Tibial nerve (tissue), 4 donors: ENCODE measurements around the gene SSR4. TPM values are rescaled to one million over a fixed set of nuclear protein-coding genes. Genes with fewer than 3 reads are reported as not detected.

Experiments used
- DNase-seq, 2 donors: peaks; one replicate each; pipeline ENCODE4 v3.0.0-alpha.2; 2019; ENCODE audit warnings: low spot score in 2 of 2
- H3K27ac ChIP-seq, 4 donors: fragments of 200-600 bp; sonication (generic) in 3 of 4; one replicate each; pipeline ENCODE4 v1.5.1; 2017 to 2019; ENCODE audit warnings: mild to moderate bottlenecking in 1 of 4
- H3K27me3 ChIP-seq, 2 donors: fragments of 200-600 bp; sonication (generic) in 1 of 2; one replicate each; pipeline versions ENCODE4 v1.5.1 to v1.6.0; 2017 to 2019
- H3K36me3 ChIP-seq, 3 donors: fragments of 200-600 bp; sonication (generic); one replicate each; pipeline ENCODE4 v1.5.1; 2018 to 2019
- H3K4me1 ChIP-seq, 4 donors: fragments of 200-600 bp; sonication (generic) in 3 of 4; one replicate each; pipeline ENCODE4 v1.5.1; 2017 to 2019
- H3K4me3 ChIP-seq, 4 donors: fragments of 200-600 bp; sonication (generic) in 3 of 4; one replicate each; pipeline ENCODE4 v1.5.1; 2017 to 2019; ENCODE audit warnings: mild to moderate bottlenecking in 1 of 4, moderate library complexity in 1 of 4
- H3K9me3 ChIP-seq, 4 donors: fragments of 200-600 bp; sonication (generic) in 3 of 4; one replicate each; pipeline ENCODE4 v1.5.1; 2017 to 2019
- EP300 ChIP-seq, 2 donors: sonication (generic); formaldehyde crosslinking; IDR thresholded peaks; one replicate each; pipeline ENCODE4 v1.6.1; 2017; ENCODE audit warnings: antibody characterized with exemption in 2 of 2, mild to moderate bottlenecking in 1 of 2
- POLR2A ChIP-seq, 2 donors: fragments of 450-650 bp; IDR thresholded peaks; one replicate each; pipeline ENCODE4 v1.6.1; 2017; ENCODE audit warnings: antibody characterized with exemption in 2 of 2, mild to moderate bottlenecking in 2 of 2, moderate library complexity in 2 of 2
- WGBS, 2 donors: methylation state at CpG; one replicate each; pipeline ENCODE4 v1.1.5; 2018; 5-methylcytosine and 5-hydroxymethylcytosine counted together
- total RNA-seq, 4 donors: library from RNA; depleted of rRNA; stranded (reverse); fragments of >200 nt; gene quantifications; one replicate each; pipeline ENCODE4 v1.1.0, GENCODE V29; 2016
- TF ChIP-seq, protein P1 (sequence below), 5 experiments: fragments of 200-600 bp in 3 of 5; fragments of 450-650 bp in 2 of 5; sonication (generic) in 3 of 5; IDR thresholded peaks; one replicate each; pipeline ENCODE4 v1.5.1; 2016 to 2019; ENCODE audit warnings: antibody characterized with exemption in 5 of 5, mild to moderate bottlenecking in 3 of 5, moderate library complexity in 2 of 5

The SSR4 gene
- total RNA-seq, 4 donors from 2014 or later: 93.6 to 156 (median 131) TPM

- Histone ChIP-seq H3K4me1 (no peaks in the 10 kb centered on the region), H3K4me3 (no peak overlapping the region), H3K27me3 (no peaks in the 10 kb centered on the region), H3K36me3 (peaks cover 0 to 8% (median 0%) of the 10 kb centered on the region in 3 donors), H3K9me3 (no peaks in the 10 kb centered on the region), H3K27ac (no peak overlapping the region)
- 92 to 93% methylated on average over 12 to 25 of the region's 25 CpGs for WGBS, 2 donors
- no peak for DNase-seq
- TF ChIP-seq POLR2A (IDR thresholded peaks at IDR 0.05) (no peak), EP300 (IDR thresholded peaks at IDR 0.05) (no peak)
- TF ChIP-seq, protein P1, sequence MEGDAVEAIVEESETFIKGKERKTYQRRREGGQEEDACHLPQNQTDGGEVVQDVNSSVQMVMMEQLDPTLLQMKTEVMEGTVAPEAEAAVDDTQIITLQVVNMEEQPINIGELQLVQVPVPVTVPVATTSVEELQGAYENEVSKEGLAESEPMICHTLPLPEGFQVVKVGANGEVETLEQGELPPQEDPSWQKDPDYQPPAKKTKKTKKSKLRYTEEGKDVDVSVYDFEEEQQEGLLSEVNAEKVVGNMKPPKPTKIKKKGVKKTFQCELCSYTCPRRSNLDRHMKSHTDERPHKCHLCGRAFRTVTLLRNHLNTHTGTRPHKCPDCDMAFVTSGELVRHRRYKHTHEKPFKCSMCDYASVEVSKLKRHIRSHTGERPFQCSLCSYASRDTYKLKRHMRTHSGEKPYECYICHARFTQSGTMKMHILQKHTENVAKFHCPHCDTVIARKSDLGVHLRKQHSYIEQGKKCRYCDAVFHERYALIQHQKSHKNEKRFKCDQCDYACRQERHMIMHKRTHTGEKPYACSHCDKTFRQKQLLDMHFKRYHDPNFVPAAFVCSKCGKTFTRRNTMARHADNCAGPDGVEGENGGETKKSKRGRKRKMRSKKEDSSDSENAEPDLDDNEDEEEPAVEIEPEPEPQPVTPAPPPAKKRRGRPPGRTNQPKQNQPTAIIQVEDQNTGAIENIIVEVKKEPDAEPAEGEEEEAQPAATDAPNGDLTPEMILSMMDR (IDR thresholded peaks at IDR 0.05): no peak
These were observed 10.2 kb downstream of the SSR4 start for GRCh38 chrX:153804621-153805020.

GRCh38 chrX:153805436-153805835 is 11.0 kb downstream of the SSR4 start:
- TF ChIP-seq, protein P1 (IDR thresholded peaks at IDR 0.05): no peak
- no peak for TF ChIP-seq POLR2A (IDR thresholded peaks at IDR 0.05)
- no peak for TF ChIP-seq EP300 (IDR thresholded peaks at IDR 0.05)
- Histone ChIP-seq H3K27me3 (no peaks in the 10 kb centered on the region), H3K9me3 (no peaks in the 10 kb centered on the region), H3K4me1 (no peaks in the 10 kb centered on the region), H3K36me3 (peaks cover 0 to 8% (median 0%) of the 10 kb centered on the region in 3 donors), H3K27ac (no peak overlapping the region), H3K4me3 (no peak overlapping the region)
- WGBS, 2 donors: 89 to 100% methylated on average over 1 to 13 of the region's 13 CpGs
- DNase-seq: no peak

GRCh38 chrX:153806999-153807575 is 12.6 kb downstream of the SSR4 start:
- TF ChIP-seq POLR2A (IDR thresholded peaks at IDR 0.05) (no peak), EP300 (IDR thresholded peaks at IDR 0.05) (no peak)
- TF ChIP-seq, protein P1 (IDR thresholded peaks at IDR 0.05): no peak
- H3K27me3 ChIP-seq: no peaks in the 10 kb centered on the region
- no peaks in the 10 kb centered on the region for H3K9me3 ChIP-seq
- DNase-seq: no peak
- H3K27ac ChIP-seq: no peak overlapping the region
- H3K4me3 ChIP-seq: no peak overlapping the region
- no peaks in the 10 kb centered on the region for H3K4me1 ChIP-seq
- peaks cover 0 to 8% (median 0%) of the 10 kb centered on the region in 3 donors for H3K36me3 ChIP-seq
- 87 to 90% methylated on average over 6 to 21 of the region's 28 CpGs for WGBS, 2 donors

- TF ChIP-seq EP300 (IDR thresholded peaks at IDR 0.05) (no peak), POLR2A (IDR thresholded peaks at IDR 0.05) (no peak)
- TF ChIP-seq, protein P1 (IDR thresholded peaks at IDR 0.05): no peak
- no peak for DNase-seq
- Histone ChIP-seq H3K27ac (no peak overlapping the region), H3K4me1 (no peaks in the 10 kb centered on the region), H3K36me3 (peaks cover 0 to 8% (median 0%) of the 10 kb centered on the region in 3 donors), H3K9me3 (no peaks in the 10 kb centered on the region), H3K4me3 (no peak overlapping the region), H3K27me3 (no peaks in the 10 kb centered on the region)
- WGBS, 2 donors: 88 to 90% methylated on average over 8 to 17 of the region's 19 CpGs
These were observed 13.5 kb downstream of the SSR4 start for GRCh38 chrX:153807976-153808375.

- no peaks in the 10 kb centered on the region for H3K36me3 ChIP-seq
- no peaks in the 10 kb centered on the region for H3K27me3 ChIP-seq
- H3K4me3 ChIP-seq: no peak overlapping the region
- 53 to 69% methylated on average over 5 to 14 of the region's 14 CpGs for WGBS, 2 donors
- no peaks in the 10 kb centered on the region for H3K9me3 ChIP-seq
- no peak for DNase-seq
- no peak overlapping the region for H3K27ac ChIP-seq
- no peaks in the 10 kb centered on the region for H3K4me1 ChIP-seq
- TF ChIP-seq, protein P1 (IDR thresholded peaks at IDR 0.05): no peak
- TF ChIP-seq EP300 (IDR thresholded peaks at IDR 0.05): no peak
- no peak for TF ChIP-seq POLR2A (IDR thresholded peaks at IDR 0.05)
These were observed 17.8 kb downstream of the SSR4 start for GRCh38 chrX:153812220-153812619.
